Smooth muscle cell (in vitro differentiated cells): ENCODE results near the gene HAPLN3. TPM values are rescaled to one million over a fixed set of nuclear protein-coding genes. Genes with fewer than 3 reads are reported as not detected.

Experiments
- DNase-seq: peaks from one replicate; lab custom pipeline; 2025; ENCODE audit not compliant: unreplicated experiment; lab: John Stamatoyannopoulos, UW
- H2AFZ ChIP-seq: fragments of 200-600 bp; sonication (generic); 2 replicates; pipeline ENCODE4 v1.6.0; 2016; ENCODE audit warnings: antibody characterized with exemption, low read depth, mild to moderate bottlenecking
- H3F3A ChIP-seq: fragments of 200-600 bp; sonication (generic); 2 replicates; pipeline ENCODE4 v1.6.0; 2017; ENCODE audit warnings: antibody characterized with exemption, low read depth
- H3K27ac ChIP-seq: fragments of 200-600 bp; sonication (generic); 2 replicates; pipeline ENCODE4 v1.5.1; 2016; ENCODE audit warnings: low read depth, mild to moderate bottlenecking
- H3K27me3 ChIP-seq: fragments of 200-600 bp; sonication (generic); 2 replicates; pipeline ENCODE4 v1.6.1; 2016; ENCODE audit warnings: low read depth, mild to moderate bottlenecking
- H3K36me3 ChIP-seq: fragments of 200-600 bp; sonication (generic); 2 replicates; pipeline ENCODE4 v1.5.1; 2016; ENCODE audit warnings: low read depth
- H3K4me1 ChIP-seq: fragments of 200-600 bp; sonication (generic); 2 replicates; pipeline ENCODE4 v1.5.1; 2016; ENCODE audit warnings: low read depth
- H3K4me2 ChIP-seq: fragments of 200-600 bp; sonication (generic); 2 replicates; pipeline ENCODE4 v1.6.0; 2016; ENCODE audit warnings: mild to moderate bottlenecking
- H3K4me3 ChIP-seq: fragments of 200-600 bp; sonication (generic); 2 replicates; pipeline ENCODE4 v1.5.1; 2016; ENCODE audit warnings: mild to moderate bottlenecking
- H3K79me2 ChIP-seq: fragments of 200-600 bp; sonication (generic); 2 replicates; pipeline ENCODE4 v1.6.0; 2016; ENCODE audit warnings: low read depth, mild to moderate bottlenecking
- H3K9ac ChIP-seq: fragments of 200-600 bp; sonication (generic); 2 replicates; pipeline ENCODE4 v1.6.0; 2016; ENCODE audit warnings: low read depth
- H3K9me3 ChIP-seq: fragments of 200-600 bp; sonication (generic); replicated peaks from 2 replicates; pipeline ENCODE4 v1.5.1; 2016; ENCODE audit warnings: low read depth
- H4K20me1 ChIP-seq: fragments of 200-600 bp; sonication (generic); 2 replicates; pipeline ENCODE4 v1.6.0; 2016; ENCODE audit warnings: low read depth
- WGBS: methylation state at CpG from one replicate; pipeline ENCODE4 v1.1.7; 2016; ENCODE audit warnings: low lambda C conversion rate; 5-methylcytosine and 5-hydroxymethylcytosine counted together
- polyA plus RNA-seq: library from polyadenylated mRNA; unstranded; fragments of >200 nt; fragmentation: Nextera tagmentation; extraction: Ambion mirVana; gene quantifications from 2 replicates; pipeline ENCODE4 v1.2.1, GENCODE V29; 2016
- total RNA-seq: library from RNA; depleted of rRNA; stranded (reverse); fragments of >200 nt; gene quantifications from 2 replicates; pipeline ENCODE4 v1.2.3, GENCODE V29; 2014
- TF ChIP-seq, protein P1 (sequence below): fragments of 200-600 bp; sonication (generic); IDR thresholded peaks from 2 replicates; pipeline ENCODE4 v1.5.1; 2017; ENCODE audit warnings: borderline replicate concordance, mild to moderate bottlenecking, antibody characterized with exemption; ENCODE audit not compliant: insufficient read depth, poor library complexity, severe bottlenecking

The HAPLN3 gene
- total and polyA plus RNA-seq, 2 experiments from 2014 or later, result 4.5 to 5.2 TPM

DNA sequence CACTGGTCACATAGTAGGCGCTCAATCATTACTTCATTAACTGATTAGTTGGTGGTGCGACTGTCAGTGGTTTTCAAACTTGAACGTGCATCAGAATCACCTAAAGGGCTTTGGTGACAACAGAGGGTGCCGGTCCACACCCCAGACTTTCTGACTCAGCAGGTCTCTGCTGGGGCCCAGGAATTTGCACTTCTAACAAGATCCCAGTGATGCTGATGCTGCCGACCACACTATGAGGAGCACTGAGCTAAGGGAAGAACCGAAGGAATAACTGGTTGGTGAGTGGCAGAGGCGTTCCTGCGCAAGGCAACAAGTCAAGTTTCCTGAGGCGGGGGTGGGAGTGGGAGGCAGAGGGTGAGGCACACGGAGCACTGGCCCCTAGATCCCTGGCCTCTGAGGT is 18.8 kb downstream of the HAPLN3 start:
- no peak for DNase-seq
- 84% methylated on average over 10 of the region's 10 CpGs for WGBS

GRCh38 chr15:88874684-88875083 is 20.7 kb downstream of the HAPLN3 start:
- no peak overlapping the region for H3K4me2 ChIP-seq

More for the DNA sequence above, 18.8 kb downstream of the HAPLN3 start:
- Histone ChIP-seq H3K27ac (no peak overlapping the region), H3K4me1 (no peaks in the 10 kb centered on the region), H3K36me3 (no peaks in the 10 kb centered on the region), H3K4me3 (no peak overlapping the region), H3K27me3 (no peaks in the 10 kb centered on the region), H2AFZ (no peak overlapping the region), H3K9me3 (no peaks in the 10 kb centered on the region), H3K9ac (no peak overlapping the region), H3K4me2 (no peak overlapping the region), H3F3A (no peaks in the 10 kb centered on the region), H3K79me2 (no peaks in the 10 kb centered on the region), H4K20me1 (no peaks in the 10 kb centered on the region)
- TF ChIP-seq, protein P1, sequence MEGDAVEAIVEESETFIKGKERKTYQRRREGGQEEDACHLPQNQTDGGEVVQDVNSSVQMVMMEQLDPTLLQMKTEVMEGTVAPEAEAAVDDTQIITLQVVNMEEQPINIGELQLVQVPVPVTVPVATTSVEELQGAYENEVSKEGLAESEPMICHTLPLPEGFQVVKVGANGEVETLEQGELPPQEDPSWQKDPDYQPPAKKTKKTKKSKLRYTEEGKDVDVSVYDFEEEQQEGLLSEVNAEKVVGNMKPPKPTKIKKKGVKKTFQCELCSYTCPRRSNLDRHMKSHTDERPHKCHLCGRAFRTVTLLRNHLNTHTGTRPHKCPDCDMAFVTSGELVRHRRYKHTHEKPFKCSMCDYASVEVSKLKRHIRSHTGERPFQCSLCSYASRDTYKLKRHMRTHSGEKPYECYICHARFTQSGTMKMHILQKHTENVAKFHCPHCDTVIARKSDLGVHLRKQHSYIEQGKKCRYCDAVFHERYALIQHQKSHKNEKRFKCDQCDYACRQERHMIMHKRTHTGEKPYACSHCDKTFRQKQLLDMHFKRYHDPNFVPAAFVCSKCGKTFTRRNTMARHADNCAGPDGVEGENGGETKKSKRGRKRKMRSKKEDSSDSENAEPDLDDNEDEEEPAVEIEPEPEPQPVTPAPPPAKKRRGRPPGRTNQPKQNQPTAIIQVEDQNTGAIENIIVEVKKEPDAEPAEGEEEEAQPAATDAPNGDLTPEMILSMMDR, result no peak

GRCh38 chr15:88874275-88874674 is 21.1 kb downstream of the HAPLN3 start:
- Histone ChIP-seq H3K27ac (no peak overlapping the region), H3K4me1 (no peaks in the 10 kb centered on the region), H3K27me3 (no peaks in the 10 kb centered on the region), H2AFZ (no peak overlapping the region), H3F3A (no peaks in the 10 kb centered on the region), H4K20me1 (no peaks in the 10 kb centered on the region), H3K9me3 (no peaks in the 10 kb centered on the region), H3K9ac (no peak overlapping the region), H3K79me2 (no peaks in the 10 kb centered on the region), H3K4me3 (no peak overlapping the region), H3K36me3 (no peaks in the 10 kb centered on the region), H3K4me2 (no peak overlapping the region)
- TF ChIP-seq, protein P1, result no peak
- 90% methylated on average over 15 of the region's 15 CpGs for WGBS
- DNase-seq, result no peak

More at GRCh38 chr15:88874684-88875083, 20.7 kb downstream of the HAPLN3 start:
- Histone ChIP-seq H3K27me3 (no peaks in the 10 kb centered on the region), H3K9me3 (no peaks in the 10 kb centered on the region), H3K36me3 (no peaks in the 10 kb centered on the region), H3F3A (no peaks in the 10 kb centered on the region), H3K27ac (no peak overlapping the region), H2AFZ (no peak overlapping the region), H3K9ac (no peak overlapping the region), H3K79me2 (no peaks in the 10 kb centered on the region), H4K20me1 (no peaks in the 10 kb centered on the region), H3K4me1 (no peaks in the 10 kb centered on the region), H3K4me3 (no peak overlapping the region)
- DNase-seq, result no peak
- 83% methylated on average over 6 of the region's 6 CpGs for WGBS
- TF ChIP-seq, protein P1, result no peak

GRCh38 chr15:88873786-88874185 is 21.6 kb downstream of the HAPLN3 start:
- Histone ChIP-seq H3K4me2 (no peak overlapping the region), H3K27me3 (no peaks in the 10 kb centered on the region), H3K9ac (no peak overlapping the region), H3K27ac (no peak overlapping the region), H3K36me3 (no peaks in the 10 kb centered on the region), H3K79me2 (no peaks in the 10 kb centered on the region), H3K4me3 (no peak overlapping the region), H4K20me1 (no peaks in the 10 kb centered on the region), H2AFZ (no peak overlapping the region), H3K4me1 (no peaks in the 10 kb centered on the region), H3K9me3 (no peaks in the 10 kb centered on the region), H3F3A (no peaks in the 10 kb centered on the region)
- no peak for DNase-seq
- 92% methylated on average over 13 of the region's 13 CpGs for WGBS
- TF ChIP-seq, protein P1, result no peak
